Measurements from ENCODE around the gene DAPP1. TPM values are rescaled to one million over a fixed set of nuclear protein-coding genes. Genes with fewer than 3 reads are reported as not detected.

DAPP1 gene
- total and polyA plus RNA-seq, 2 of the 4 experiments (the other 2 are of a cell fraction), result not detected

DNA sequence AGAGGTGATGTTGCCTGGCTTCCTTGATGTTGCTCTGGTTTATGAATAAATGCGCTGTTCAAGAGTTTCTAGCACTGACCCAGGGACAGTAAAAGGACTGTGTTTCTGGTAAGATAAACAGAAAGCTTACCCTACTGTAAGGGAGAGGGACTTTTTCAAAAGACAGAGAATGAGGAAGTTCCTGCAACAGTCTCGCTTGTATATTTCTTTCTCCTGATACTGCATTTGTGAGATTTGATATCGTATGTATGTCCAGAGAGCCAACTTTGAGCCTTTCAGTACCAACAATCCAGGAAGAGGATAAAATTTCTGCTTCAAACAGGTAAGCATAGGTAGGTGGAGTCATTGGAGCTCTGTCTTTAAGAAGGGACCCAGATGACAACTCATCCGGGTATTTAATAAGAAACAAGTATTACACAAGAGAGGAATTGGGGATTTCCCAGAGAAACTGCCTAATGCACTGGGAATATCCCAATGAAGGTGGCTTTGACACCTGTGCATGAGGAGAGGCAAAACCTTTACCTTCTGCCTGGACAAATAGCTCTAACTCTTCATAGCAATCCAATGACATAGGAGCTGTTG lies 773 bp downstream of the DAPP1 start:
- TF ChIP-seq NFE2L2 (IDR thresholded peaks at IDR 0.05; ENCODE audit: low read depth, low read length), result no peak
- no peak for TF ChIP-seq CEBPB (IDR thresholded peaks at IDR 0.05; ENCODE audit: low read depth, low read length)
- TF ChIP-seq, protein P1, sequence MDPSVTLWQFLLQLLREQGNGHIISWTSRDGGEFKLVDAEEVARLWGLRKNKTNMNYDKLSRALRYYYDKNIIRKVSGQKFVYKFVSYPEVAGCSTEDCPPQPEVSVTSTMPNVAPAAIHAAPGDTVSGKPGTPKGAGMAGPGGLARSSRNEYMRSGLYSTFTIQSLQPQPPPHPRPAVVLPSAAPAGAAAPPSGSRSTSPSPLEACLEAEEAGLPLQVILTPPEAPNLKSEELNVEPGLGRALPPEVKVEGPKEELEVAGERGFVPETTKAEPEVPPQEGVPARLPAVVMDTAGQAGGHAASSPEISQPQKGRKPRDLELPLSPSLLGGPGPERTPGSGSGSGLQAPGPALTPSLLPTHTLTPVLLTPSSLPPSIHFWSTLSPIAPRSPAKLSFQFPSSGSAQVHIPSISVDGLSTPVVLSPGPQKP (IDR thresholded peaks at IDR 0.05; ENCODE audit: borderline replicate concordance, low read depth, low read length), result no peak
- no peak for TF ChIP-seq MAZ (IDR thresholded peaks at IDR 0.05; ENCODE audit: borderline replicate concordance, low read depth, low read length)
- no peak for TF ChIP-seq CHD1 (IDR thresholded peaks at IDR 0.05; ENCODE audit: low read depth, low read length)
- no peak for TF ChIP-seq RFX5 (IDR thresholded peaks at IDR 0.05; ENCODE audit: low read depth, low read length)
- no peak for TF ChIP-seq RAD21 (IDR thresholded peaks at IDR 0.05; ENCODE audit: low read length)
- TF ChIP-seq POLR2A (IDR thresholded peaks at IDR 0.05; ENCODE audit: low read depth, low read length), result no peak
- TF ChIP-seq, protein P2, sequence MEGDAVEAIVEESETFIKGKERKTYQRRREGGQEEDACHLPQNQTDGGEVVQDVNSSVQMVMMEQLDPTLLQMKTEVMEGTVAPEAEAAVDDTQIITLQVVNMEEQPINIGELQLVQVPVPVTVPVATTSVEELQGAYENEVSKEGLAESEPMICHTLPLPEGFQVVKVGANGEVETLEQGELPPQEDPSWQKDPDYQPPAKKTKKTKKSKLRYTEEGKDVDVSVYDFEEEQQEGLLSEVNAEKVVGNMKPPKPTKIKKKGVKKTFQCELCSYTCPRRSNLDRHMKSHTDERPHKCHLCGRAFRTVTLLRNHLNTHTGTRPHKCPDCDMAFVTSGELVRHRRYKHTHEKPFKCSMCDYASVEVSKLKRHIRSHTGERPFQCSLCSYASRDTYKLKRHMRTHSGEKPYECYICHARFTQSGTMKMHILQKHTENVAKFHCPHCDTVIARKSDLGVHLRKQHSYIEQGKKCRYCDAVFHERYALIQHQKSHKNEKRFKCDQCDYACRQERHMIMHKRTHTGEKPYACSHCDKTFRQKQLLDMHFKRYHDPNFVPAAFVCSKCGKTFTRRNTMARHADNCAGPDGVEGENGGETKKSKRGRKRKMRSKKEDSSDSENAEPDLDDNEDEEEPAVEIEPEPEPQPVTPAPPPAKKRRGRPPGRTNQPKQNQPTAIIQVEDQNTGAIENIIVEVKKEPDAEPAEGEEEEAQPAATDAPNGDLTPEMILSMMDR (conservative IDR thresholded peaks at IDR 0.05; ENCODE audit: low read depth, low read length), result no peak
- no peak for TF ChIP-seq RCOR1 (IDR thresholded peaks at IDR 0.05; ENCODE audit: insufficient replicate concordance, low read length)
- TF ChIP-seq MXI1 (IDR thresholded peaks at IDR 0.05; ENCODE audit: borderline replicate concordance, low read depth, low read length), result no peak
- no peak for TF ChIP-seq MAFK (IDR thresholded peaks at IDR 0.05; ENCODE audit: low read depth, low read length)
- no peak for TF ChIP-seq FOS (IDR thresholded peaks at IDR 0.05; ENCODE audit: low read depth, low read length)
- TF ChIP-seq, protein P3, sequence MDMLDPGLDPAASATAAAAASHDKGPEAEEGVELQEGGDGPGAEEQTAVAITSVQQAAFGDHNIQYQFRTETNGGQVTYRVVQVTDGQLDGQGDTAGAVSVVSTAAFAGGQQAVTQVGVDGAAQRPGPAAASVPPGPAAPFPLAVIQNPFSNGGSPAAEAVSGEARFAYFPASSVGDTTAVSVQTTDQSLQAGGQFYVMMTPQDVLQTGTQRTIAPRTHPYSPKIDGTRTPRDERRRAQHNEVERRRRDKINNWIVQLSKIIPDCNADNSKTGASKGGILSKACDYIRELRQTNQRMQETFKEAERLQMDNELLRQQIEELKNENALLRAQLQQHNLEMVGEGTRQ (IDR thresholded peaks at IDR 0.05; ENCODE audit: low read depth, low read length), result no peak
- TF ChIP-seq BHLHE40 (IDR thresholded peaks at IDR 0.05; ENCODE audit: low read depth, low read length), result no peak
- TF ChIP-seq SMC3 (IDR thresholded peaks at IDR 0.05; ENCODE audit: low read depth, low read length), result no peak
- Histone ChIP-seq H3K9me1 (ENCODE audit: insufficient read depth, low read length) (no peaks in the 10 kb centered on the region), H4K5ac (ENCODE audit: low read depth, low read length) (no peak overlapping the region), H2BK15ac (ENCODE audit: low read depth, low read length) (no peak overlapping the region), H3K4ac (ENCODE audit: low read depth, low read length) (no peak overlapping the region), H2BK20ac (ENCODE audit: low read depth, low read length) (no peak overlapping the region), H3K9me3 (ENCODE audit: control insufficient read depth, insufficient read depth, low read length) (no peaks in the 10 kb centered on the region), H3K27ac (ENCODE audit: insufficient read depth, low read length) (no peak overlapping the region), H4K91ac (ENCODE audit: insufficient read depth, low read depth, low read length) (no peak overlapping the region), H3K4me1 (ENCODE audit: control insufficient read depth, insufficient read depth, low read length) (no peaks in the 10 kb centered on the region), H2AK5ac (ENCODE audit: low read depth, low read length) (no peak overlapping the region), H2BK5ac (ENCODE audit: low read depth, low read length, poor library complexity, severe bottlenecking) (no peak overlapping the region), H3K23ac (ENCODE audit: low read depth, low read length) (no peak overlapping the region), H4K8ac (ENCODE audit: low read depth in 2 of 2, low read length in 2 of 2) (no peak overlapping the region), H3K14ac (replicated peaks; ENCODE audit: low read depth, low read length) (no peak overlapping the region), H3K36me3 (ENCODE audit: control insufficient read depth, insufficient read depth, low read length) (no peaks in the 10 kb centered on the region), H3K4me3 (ENCODE audit: insufficient read depth, low read depth, low read length) (no peak overlapping the region), H3K18ac (ENCODE audit: low read depth, low read length) (no peak overlapping the region), H3K27me3 (ENCODE audit: control insufficient read depth, insufficient read depth, low read length) (peaks cover 2% of the 10 kb centered on the region), H3K79me1 (ENCODE audit: low read depth in 1 of 2, low read length in 2 of 2) (no peaks in the 10 kb centered on the region), H3K56ac (ENCODE audit: extremely low read depth, insufficient read depth, low read length) (no peak overlapping the region), H2AK9ac (replicated peaks; ENCODE audit: low read depth, low read length, poor library complexity) (no peak overlapping the region), H4K20me1 (ENCODE audit: insufficient read depth, low read length) (no peaks in the 10 kb centered on the region), H2AFZ (replicated peaks; ENCODE audit: low read length, poor library complexity) (no peak overlapping the region), H3K4me2 (ENCODE audit: low read depth, low read length) (no peak overlapping the region), H2BK120ac (ENCODE audit: low read depth, low read length) (no peak overlapping the region), H3K9ac (ENCODE audit: low read depth, low read length) (no peak overlapping the region)
- ATAC-seq (ENCODE audit: low read depth) (no peak), DNase-seq (no peak)
- CTCF ChIA-PET, result no interaction called here
- in situ Hi-C loops (cut with MboI; ENCODE audit: low sequenced_read_pairs) (no loop called here), intact Hi-C loops (cut with micrococcal nuclease) (loop anchor here (10.0 kb wide), 1 partner anchor 247 kb away; no protein-coding TSS in a partner anchor), dilution Hi-C loops (cut with HindIII; ENCODE audit: low sequenced_read_pairs, unreplicated experiment) (no loop called here)
- BruUV-seq (replicated peaks), result no TSS peak
- POLR2A ChIA-PET (ENCODE audit: unreplicated experiment), result no interaction called here
- 86% methylated on average over 1 of the region's 4 CpGs; no CpG with 5 or more reads in 1 of the 2 experiments for WGBS, 2 experiments (ENCODE audit: extremely low coverage in 2 of 2, insufficient read length in 1 of 2)
